ENCODE measurements around the gene DLG2.

The DLG2 gene

DNA sequence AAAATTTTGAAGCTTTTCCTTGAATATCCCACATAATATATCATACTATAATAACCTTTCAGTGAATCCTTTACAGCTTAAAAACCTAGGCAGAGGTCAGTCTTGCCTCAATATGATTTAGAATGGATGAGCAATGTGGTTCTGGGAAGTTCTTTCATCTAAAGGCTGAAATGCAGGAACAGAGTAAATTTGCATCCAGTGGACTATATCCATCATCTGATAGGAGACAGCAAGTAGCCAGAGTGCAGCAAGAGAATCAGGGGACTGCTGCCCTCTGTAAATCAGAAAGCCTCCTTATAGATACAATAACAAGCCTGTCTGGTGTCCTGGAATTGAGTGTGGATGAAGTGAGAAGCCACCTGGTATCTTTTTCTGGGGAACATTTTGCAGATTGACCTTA, 1592.7 kb downstream of the DLG2 start:
- Histone ChIP-seq H3K4me1 (ENCODE audit: control insufficient read depth, low read length) (no peaks in the 10 kb centered on the region), H3K4me3 (ENCODE audit: low read length) (no peak overlapping the region), H3F3A (ENCODE audit: control insufficient read depth, insufficient read depth) (no peaks in the 10 kb centered on the region), H3K9me2 (replicated peaks; ENCODE audit: control insufficient read depth, low read length) (no peaks in the 10 kb centered on the region), H3K27ac (ENCODE audit: low read depth, low read length) (no peak overlapping the region), H3K36me3 (ENCODE audit: control insufficient read depth, low read length) (no peaks in the 10 kb centered on the region), H3K79me2 (ENCODE audit: control insufficient read depth, low read length) (no peaks in the 10 kb centered on the region), H3K9me3 (ENCODE audit: control insufficient read depth, insufficient read depth, low read length) (no peaks in the 10 kb centered on the region), H3K4me2 (ENCODE audit: low read length) (no peak overlapping the region), H4K20me1 (ENCODE audit: control insufficient read depth, insufficient read depth, low read depth, low read length) (no peaks in the 10 kb centered on the region), H3K27me3 (ENCODE audit: control insufficient read depth, low read length) (no peaks in the 10 kb centered on the region)
- no peak for TF ChIP-seq EZH2phosphoT487 (IDR thresholded peaks at IDR 0.05; ENCODE audit: borderline replicate concordance, low read length)
- TF ChIP-seq, protein P1, sequence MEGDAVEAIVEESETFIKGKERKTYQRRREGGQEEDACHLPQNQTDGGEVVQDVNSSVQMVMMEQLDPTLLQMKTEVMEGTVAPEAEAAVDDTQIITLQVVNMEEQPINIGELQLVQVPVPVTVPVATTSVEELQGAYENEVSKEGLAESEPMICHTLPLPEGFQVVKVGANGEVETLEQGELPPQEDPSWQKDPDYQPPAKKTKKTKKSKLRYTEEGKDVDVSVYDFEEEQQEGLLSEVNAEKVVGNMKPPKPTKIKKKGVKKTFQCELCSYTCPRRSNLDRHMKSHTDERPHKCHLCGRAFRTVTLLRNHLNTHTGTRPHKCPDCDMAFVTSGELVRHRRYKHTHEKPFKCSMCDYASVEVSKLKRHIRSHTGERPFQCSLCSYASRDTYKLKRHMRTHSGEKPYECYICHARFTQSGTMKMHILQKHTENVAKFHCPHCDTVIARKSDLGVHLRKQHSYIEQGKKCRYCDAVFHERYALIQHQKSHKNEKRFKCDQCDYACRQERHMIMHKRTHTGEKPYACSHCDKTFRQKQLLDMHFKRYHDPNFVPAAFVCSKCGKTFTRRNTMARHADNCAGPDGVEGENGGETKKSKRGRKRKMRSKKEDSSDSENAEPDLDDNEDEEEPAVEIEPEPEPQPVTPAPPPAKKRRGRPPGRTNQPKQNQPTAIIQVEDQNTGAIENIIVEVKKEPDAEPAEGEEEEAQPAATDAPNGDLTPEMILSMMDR (IDR thresholded peaks at IDR 0.05; ENCODE audit: low read depth, low read length, poor library complexity, severe bottlenecking): no peak

DNA sequence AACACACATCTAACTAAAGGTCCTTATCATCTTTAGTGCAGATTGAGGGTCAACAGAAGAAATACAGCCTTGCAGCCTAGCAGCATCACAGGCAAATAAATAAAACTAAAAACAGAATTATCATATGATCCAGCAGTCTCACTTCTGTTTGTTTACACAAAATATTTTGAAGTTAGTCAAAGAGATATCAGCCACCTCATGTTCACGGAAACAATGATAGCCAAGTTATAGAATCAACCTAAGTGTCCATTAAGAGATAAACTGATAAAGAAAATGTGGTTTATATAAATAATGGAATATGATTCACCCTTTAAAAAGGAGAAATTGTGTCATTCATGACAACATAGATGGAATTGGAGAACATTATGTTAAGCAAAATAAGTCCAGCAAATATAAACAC, 1602.9 kb downstream of the DLG2 start:
- H3K27me3 ChIP-seq (ENCODE audit: control insufficient read depth, low read length): no peaks in the 10 kb centered on the region
- TF ChIP-seq, protein P1 (IDR thresholded peaks at IDR 0.05; ENCODE audit: low read depth, low read length, poor library complexity, severe bottlenecking): no peak
- no peak for TF ChIP-seq EZH2phosphoT487 (IDR thresholded peaks at IDR 0.05; ENCODE audit: borderline replicate concordance, low read length)
- no peaks in the 10 kb centered on the region for H3K36me3 ChIP-seq (ENCODE audit: control insufficient read depth, low read length)
- H4K20me1 ChIP-seq (ENCODE audit: control insufficient read depth, insufficient read depth, low read depth, low read length): no peaks in the 10 kb centered on the region
- no peaks in the 10 kb centered on the region for H3K9me3 ChIP-seq (ENCODE audit: control insufficient read depth, insufficient read depth, low read length)
- H3K4me1 ChIP-seq (ENCODE audit: control insufficient read depth, low read length): no peaks in the 10 kb centered on the region
- H3K27ac ChIP-seq (ENCODE audit: low read depth, low read length): no peak overlapping the region
- H3F3A ChIP-seq (ENCODE audit: control insufficient read depth, insufficient read depth): no peaks in the 10 kb centered on the region
- no peak overlapping the region for H3K4me2 ChIP-seq (ENCODE audit: low read length)
- H3K9me2 ChIP-seq (replicated peaks; ENCODE audit: control insufficient read depth, low read length): no peaks in the 10 kb centered on the region
- no peaks in the 10 kb centered on the region for H3K79me2 ChIP-seq (ENCODE audit: control insufficient read depth, low read length)
- no peak overlapping the region for H3K4me3 ChIP-seq (ENCODE audit: low read length)

DNA sequence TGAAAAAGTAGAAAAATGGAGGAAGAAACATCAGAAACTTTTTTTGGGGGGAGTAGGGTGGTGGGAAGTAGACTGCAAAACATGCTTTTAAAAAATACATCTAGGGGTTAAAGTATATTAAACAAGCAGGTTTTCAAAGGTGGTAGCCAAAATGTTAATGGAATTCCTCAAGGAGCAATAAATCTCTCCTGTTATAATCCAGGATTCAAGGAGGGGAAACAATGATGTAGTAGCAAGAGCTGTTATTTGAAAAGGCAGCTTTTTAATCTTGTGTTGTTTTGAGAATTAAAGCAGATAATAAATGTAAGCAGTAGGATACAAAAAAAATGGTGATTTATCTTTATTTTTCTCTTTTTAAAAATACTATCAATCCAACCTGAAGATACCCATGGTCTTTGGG, 1604.4 kb downstream of the DLG2 start:
- H4K20me1 ChIP-seq (ENCODE audit: control insufficient read depth, insufficient read depth, low read depth, low read length): no peaks in the 10 kb centered on the region
- no peaks in the 10 kb centered on the region for H3K36me3 ChIP-seq (ENCODE audit: control insufficient read depth, low read length)
- no peaks in the 10 kb centered on the region for H3K9me2 ChIP-seq (replicated peaks; ENCODE audit: control insufficient read depth, low read length)
- no peaks in the 10 kb centered on the region for H3F3A ChIP-seq (ENCODE audit: control insufficient read depth, insufficient read depth)
- H3K27ac ChIP-seq (ENCODE audit: low read depth, low read length): no peak overlapping the region
- TF ChIP-seq, protein P1 (IDR thresholded peaks at IDR 0.05; ENCODE audit: low read depth, low read length, poor library complexity, severe bottlenecking): no peak
- no peak for TF ChIP-seq EZH2phosphoT487 (IDR thresholded peaks at IDR 0.05; ENCODE audit: borderline replicate concordance, low read length)
- no peak overlapping the region for H3K4me2 ChIP-seq (ENCODE audit: low read length)
- no peaks in the 10 kb centered on the region for H3K79me2 ChIP-seq (ENCODE audit: control insufficient read depth, low read length)
- H3K27me3 ChIP-seq (ENCODE audit: control insufficient read depth, low read length): no peaks in the 10 kb centered on the region
- no peak overlapping the region for H3K4me3 ChIP-seq (ENCODE audit: low read length)
- no peaks in the 10 kb centered on the region for H3K4me1 ChIP-seq (ENCODE audit: control insufficient read depth, low read length)
- H3K9me3 ChIP-seq (ENCODE audit: control insufficient read depth, insufficient read depth, low read length): no peaks in the 10 kb centered on the region

DNA sequence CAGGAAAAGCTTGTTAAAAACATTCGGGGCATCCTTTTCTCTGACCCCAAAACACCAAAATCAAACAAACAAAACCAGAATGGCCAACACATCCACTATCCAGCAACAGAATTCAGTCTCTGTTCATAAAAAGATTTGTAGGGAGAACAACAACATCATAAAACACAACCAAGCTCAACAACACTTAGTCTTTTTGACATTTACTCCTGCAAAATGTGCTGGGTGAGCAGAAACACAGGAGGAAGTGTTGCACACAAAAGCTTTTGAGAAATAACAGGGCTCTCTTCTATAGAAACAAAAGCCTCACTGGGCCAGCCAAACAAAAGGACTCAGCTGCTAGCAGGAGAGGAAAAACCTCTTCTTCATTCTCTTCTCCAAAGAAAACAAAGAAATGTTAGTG, 1604.9 kb downstream of the DLG2 start:
- Histone ChIP-seq H3K27ac (ENCODE audit: low read depth, low read length) (no peak overlapping the region), H3K36me3 (ENCODE audit: control insufficient read depth, low read length) (no peaks in the 10 kb centered on the region), H3K79me2 (ENCODE audit: control insufficient read depth, low read length) (no peaks in the 10 kb centered on the region), H3K9me3 (ENCODE audit: control insufficient read depth, insufficient read depth, low read length) (no peaks in the 10 kb centered on the region), H3K4me3 (ENCODE audit: low read length) (no peak overlapping the region), H3K27me3 (ENCODE audit: control insufficient read depth, low read length) (no peaks in the 10 kb centered on the region), H3F3A (ENCODE audit: control insufficient read depth, insufficient read depth) (no peaks in the 10 kb centered on the region), H3K4me1 (ENCODE audit: control insufficient read depth, low read length) (no peaks in the 10 kb centered on the region), H4K20me1 (ENCODE audit: control insufficient read depth, insufficient read depth, low read depth, low read length) (no peaks in the 10 kb centered on the region), H3K4me2 (ENCODE audit: low read length) (no peak overlapping the region), H3K9me2 (replicated peaks; ENCODE audit: control insufficient read depth, low read length) (no peaks in the 10 kb centered on the region)
- no peak for TF ChIP-seq EZH2phosphoT487 (IDR thresholded peaks at IDR 0.05; ENCODE audit: borderline replicate concordance, low read length)
- TF ChIP-seq, protein P1 (IDR thresholded peaks at IDR 0.05; ENCODE audit: low read depth, low read length, poor library complexity, severe bottlenecking): no peak

Data from DOHH2 (cell line).